Endometrial microvascular endothelial cells (primary cell): Measurements from ENCODE around the gene SLC4A1AP. TPM values are rescaled to one million over a fixed set of nuclear protein-coding genes. Genes with fewer than 3 reads are reported as not detected.

Source experiments
- in situ Hi-C: cut with HindIII; loops from 2 replicates; pipeline ENCODE4 v1.10.0; 2017; ENCODE audit warnings: low sequenced_read_pairs, low pct_unique_long_range_greater_than_20kb; ENCODE audit errors: inconsistent ontology term
- total RNA-seq: library from RNA; depleted of rRNA; stranded (reverse); fragments of >200 nt; gene quantifications from one replicate; pipeline ENCODE4 v1.2.3, GENCODE V29; 2015; ENCODE audit errors: inconsistent ontology term

Gene SLC4A1AP
- total RNA-seq, 1 donor from 2014 or later = 30.3 TPM

DNA sequence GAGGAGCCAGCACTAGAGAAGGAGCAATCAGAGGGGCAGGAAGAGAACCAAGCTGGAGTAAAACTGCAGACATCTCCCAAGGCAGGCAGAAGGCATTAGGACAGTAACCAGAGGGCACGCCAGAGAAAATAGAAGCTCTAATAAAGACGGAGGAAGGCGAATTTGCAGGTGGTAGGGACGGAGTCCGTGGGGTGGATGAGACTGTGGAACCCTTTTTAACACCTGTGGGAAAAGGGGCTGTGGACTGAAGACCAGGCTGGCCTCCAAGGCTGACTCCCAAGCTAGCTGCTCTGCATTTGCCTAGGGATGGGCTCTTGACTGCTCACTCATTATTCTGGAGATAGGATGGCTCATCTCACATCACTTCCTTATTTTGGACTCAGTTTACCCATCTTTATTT lies 49.5 kb downstream of the SLC4A1AP start:
- in situ Hi-C loops = no loop called here

GRCh38 chr2:27714053-27714452 lies 50.4 kb downstream of the SLC4A1AP start:
- in situ Hi-C loops = no loop called here

- in situ Hi-C loops = no loop called here
These were observed 51.2 kb downstream of the SLC4A1AP start for GRCh38 chr2:27714851-27715291.

- in situ Hi-C loops = no loop called here
These were observed 51.9 kb downstream of the SLC4A1AP start for GRCh38 chr2:27715318-27716210.

GRCh38 chr2:27716301-27717069 lies 52.8 kb downstream of the SLC4A1AP start:
- in situ Hi-C loops = no loop called here

GRCh38 chr2:27717070-27717795 lies 53.5 kb downstream of the SLC4A1AP start:
- in situ Hi-C loops = no loop called here

DNA sequence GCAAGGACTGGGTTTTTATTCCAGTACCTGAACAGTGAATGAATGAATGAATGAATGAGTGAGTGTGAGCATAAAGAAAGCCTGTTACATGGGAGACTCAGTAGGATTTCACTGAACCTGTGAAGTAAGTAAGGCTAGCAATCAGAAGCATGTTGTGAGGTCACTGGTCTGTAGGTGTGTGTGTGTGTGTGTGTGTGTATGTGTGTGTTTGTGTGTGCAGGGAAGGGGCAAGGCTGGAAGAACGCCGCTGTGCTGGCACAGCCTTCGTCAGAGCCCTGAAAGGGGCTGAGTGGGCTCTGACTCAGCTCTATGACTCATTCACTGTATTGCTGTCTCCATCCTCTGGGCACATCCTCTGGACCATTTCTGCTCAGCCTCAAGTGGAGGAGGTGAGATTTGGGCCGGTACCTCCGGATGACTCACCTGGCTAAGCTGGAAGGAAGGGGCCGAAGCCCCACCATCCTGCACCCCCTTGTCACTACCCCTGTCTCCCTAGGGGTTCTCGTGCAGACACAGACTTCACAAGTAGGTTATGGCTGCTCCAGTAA lies 56.4 kb downstream of the SLC4A1AP start:
- in situ Hi-C loops = no loop called here

GRCh38 chr2:27721335-27721734 lies 57.6 kb downstream of the SLC4A1AP start:
- in situ Hi-C loops = no loop called here

GRCh38 chr2:27721884-27722485 lies 58.3 kb downstream of the SLC4A1AP start:
- in situ Hi-C loops = no loop called here

DNA sequence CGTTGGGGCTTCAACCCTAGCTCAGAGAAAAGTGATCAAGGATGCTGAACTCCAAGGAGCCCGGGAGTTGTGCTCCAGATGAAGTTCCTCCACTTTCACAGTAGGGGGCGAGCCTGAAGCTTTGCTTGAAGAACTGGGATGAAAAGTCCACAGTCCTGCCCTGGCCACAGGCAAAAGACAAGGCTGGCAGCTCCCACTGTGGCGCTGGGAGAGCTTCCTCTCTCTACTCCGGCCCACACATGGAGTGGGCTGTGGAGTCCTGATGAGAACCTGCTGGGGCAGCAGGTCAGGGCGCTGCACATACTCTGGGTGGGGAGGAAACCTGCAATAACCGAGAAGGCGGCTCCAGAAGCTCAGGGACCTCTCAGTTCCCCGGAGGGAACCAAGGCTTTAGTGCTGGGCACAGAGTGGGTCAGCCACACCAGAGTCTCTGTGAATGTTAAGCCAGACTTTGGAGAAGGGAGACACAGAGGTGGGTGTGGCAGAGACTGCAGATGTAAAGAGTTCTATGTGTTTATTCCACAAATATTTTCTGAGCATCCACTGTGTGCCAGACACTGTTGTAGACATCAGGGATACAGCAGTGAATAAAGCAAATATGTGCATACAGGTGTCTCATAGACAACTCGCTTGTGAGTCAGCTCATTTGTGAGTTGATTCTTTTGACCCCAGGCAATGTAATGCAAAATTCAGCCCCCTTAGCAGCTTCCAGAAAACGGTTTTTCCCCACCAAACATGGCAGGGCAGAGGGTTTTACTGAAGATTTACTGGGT lies 59.9 kb downstream of the SLC4A1AP start:
- in situ Hi-C loops = no loop called here

- in situ Hi-C loops = no loop called here
These were observed 60.5 kb downstream of the SLC4A1AP start for GRCh38 chr2:27724191-27724590.

DNA sequence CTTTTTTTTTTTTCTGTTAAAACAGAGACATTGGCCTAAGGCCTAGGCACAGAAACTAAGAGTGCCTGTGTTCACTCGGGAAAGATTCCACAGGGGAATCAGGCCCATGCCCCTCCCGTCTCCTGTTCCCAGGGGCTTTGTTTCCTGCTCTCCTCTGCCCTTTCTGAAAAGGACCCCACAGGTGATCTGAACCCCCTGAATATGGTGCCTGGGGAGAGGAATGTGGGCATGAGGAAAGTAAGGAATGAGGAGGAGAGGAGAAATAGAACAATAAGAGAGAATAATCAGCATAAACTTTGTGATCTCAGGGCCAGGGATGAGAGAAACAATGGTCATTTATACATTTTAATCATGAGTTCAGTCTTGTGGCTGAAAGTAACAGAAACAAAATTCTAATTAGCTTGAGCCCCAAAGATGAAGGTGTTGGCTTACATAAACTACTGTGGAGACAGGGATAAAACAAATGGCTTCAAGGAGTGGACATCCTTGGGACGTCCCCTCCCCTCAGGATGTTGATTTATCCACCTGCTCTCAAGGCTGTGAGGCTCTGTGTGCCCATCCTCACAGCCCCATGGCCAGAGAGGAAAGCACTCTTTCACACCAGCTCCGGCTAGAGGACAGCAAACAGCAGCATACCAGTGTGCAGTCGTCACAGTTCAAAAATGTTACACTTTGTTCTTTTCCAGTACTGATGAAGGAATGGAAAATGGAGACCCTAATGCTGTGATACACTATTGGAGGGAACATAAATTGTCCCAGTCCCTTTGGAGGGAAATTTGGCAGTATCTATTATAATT lies 61.4 kb downstream of the SLC4A1AP start:
- in situ Hi-C loops = no loop called here

- in situ Hi-C loops = no loop called here
These were observed 63.6 kb downstream of the SLC4A1AP start for GRCh38 chr2:27727257-27727656.

DNA sequence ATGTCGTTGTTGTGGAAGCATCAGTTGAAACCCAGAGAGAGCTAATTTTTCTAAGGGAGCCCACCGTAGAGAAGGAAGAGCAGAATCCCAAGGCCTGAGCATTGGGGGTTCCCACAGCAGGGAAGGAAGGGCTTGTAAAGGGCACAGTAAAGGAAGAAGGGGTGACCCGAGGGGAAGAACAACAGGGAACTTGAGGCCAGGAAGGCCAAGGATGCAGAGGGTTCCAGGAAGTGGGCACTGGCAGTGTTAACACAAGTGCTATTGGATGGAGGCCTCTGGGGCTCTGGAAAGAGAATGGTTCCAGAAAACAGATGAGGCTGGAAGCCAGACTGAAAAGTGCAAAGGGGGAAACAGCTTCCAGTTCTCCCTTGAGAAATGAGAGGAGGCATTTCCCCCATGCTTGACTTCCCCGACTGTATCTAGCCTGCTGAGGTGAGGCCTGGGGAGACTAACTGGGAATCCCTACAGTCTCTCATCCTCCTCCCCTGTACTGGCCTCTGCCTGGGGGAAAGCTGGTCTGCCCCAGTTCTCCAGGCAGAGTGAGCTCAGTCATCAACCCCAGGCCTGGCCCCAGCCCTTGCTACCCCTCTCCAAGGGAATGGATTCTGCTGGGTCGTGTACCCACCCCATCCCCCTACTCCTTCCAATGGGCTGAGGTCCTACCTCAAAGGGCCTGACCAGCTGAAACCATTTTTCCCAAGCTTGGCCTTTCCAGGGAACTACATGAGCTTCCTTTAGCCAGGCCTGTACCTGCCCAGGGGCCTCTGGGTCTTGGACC lies 64.6 kb downstream of the SLC4A1AP start:
- in situ Hi-C loops = no loop called here

DNA sequence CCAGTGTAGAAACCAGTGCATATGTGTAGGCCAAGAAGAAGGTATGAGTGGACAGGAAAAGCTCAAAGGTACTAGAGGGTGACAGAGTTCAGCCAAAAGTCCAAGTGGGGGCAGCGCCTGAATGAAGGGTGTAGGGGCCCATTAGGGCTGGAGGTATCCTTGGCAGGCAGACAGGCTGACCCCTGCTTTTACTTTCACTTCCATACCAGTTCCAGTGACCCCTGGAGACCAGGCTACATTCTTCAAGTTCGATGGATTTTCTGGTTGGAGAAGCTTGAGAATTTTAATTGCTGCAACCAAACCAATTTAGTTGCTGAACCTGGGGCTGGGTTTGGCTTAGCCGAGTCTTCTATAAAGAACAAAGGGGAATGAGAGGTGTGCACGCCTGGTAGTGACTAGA lies 65.5 kb downstream of the SLC4A1AP start:
- in situ Hi-C loops = no loop called here

- in situ Hi-C loops = no loop called here
These were observed 65.9 kb downstream of the SLC4A1AP start for GRCh38 chr2:27729614-27730013.

DNA sequence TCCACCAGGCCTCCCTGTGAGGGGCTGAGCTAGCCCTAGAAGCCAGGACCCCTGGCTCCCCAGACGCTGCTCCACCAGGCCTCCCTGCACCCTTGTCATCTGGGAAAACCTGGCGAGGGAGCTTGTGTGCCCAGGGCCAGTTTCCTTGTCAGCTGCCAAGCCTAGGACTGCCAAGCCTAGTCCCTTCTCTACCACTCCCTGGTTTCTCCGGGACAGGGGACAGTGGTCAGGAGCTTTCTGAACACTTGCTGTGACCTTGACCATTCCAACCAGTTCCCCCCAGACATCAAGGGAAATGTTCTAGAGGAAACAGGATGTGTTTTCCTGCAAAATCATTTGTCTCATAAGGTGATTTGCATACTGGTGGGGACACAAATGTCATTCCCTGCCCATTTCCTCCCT lies 66.6 kb downstream of the SLC4A1AP start:
- in situ Hi-C loops = no loop called here
